H9 (cell line): ENCODE data around the gene GRID1. TPM values are rescaled to one million over a fixed set of nuclear protein-coding genes. Genes with fewer than 3 reads are reported as not detected.

Experiments
- DNase-seq: peaks from one replicate; pipeline ENCODE4 v3.0.0-alpha.2; 2017
- H2AFZ ChIP-seq: one replicate; pipeline ENCODE4 v1.6.1; 2013; ENCODE audit warnings: mild to moderate bottlenecking, low read length, control low read depth, moderate library complexity
- H2AK5ac ChIP-seq: 2 replicates; pipeline ENCODE4 v1.6.1; 2013; ENCODE audit warnings: low read length, control low read depth, mixed read lengths; ENCODE audit not compliant: insufficient read length
- H2BK120ac ChIP-seq: one replicate; pipeline ENCODE4 v1.6.1; 2013; ENCODE audit warnings: low read depth, mild to moderate bottlenecking, low read length, control low read depth, inconsistent platforms; ENCODE audit not compliant: poor library complexity, severe bottlenecking
- H2BK12ac ChIP-seq: 2 replicates; pipeline ENCODE4 v1.6.1; 2013; ENCODE audit warnings: low read length, control low read depth, mixed read lengths, low read depth; ENCODE audit not compliant: insufficient read length
- H2BK15ac ChIP-seq: 2 replicates; pipeline ENCODE4 v1.6.1; 2013; ENCODE audit warnings: low read depth, low read length, control low read depth
- H2BK20ac ChIP-seq: one replicate; pipeline ENCODE4 v1.6.1; 2013; ENCODE audit warnings: low read depth, mild to moderate bottlenecking, low read length, control low read depth, inconsistent platforms; ENCODE audit not compliant: poor library complexity, severe bottlenecking
- H2BK5ac ChIP-seq: 2 replicates; pipeline ENCODE4 v1.6.1; 2013; ENCODE audit warnings: low read length, control low read depth, mixed read lengths; ENCODE audit not compliant: insufficient read length
- H3K14ac ChIP-seq: 2 replicates; pipeline ENCODE4 v1.6.1; 2013; ENCODE audit warnings: low read length, control low read depth; ENCODE audit not compliant: insufficient read depth
- H3K18ac ChIP-seq: 2 replicates; pipeline ENCODE4 v1.6.1; 2013; ENCODE audit warnings: low read depth, mild to moderate bottlenecking, mixed read lengths, low read length, control low read depth; ENCODE audit not compliant: insufficient read length
- H3K23ac ChIP-seq: 2 replicates; pipeline ENCODE4 v1.6.1; 2013; ENCODE audit warnings: low read length, control low read depth, mixed read lengths, low read depth; ENCODE audit not compliant: insufficient read length
- H3K23me2 ChIP-seq: 2 replicates; pipeline ENCODE4 v1.6.1; 2013; ENCODE audit warnings: low read depth, mild to moderate bottlenecking, mixed read lengths, low read length, control low read depth; ENCODE audit not compliant: insufficient read length, poor library complexity, severe bottlenecking
- H3K27ac ChIP-seq: 2 replicates; pipeline ENCODE4 v1.5.1; 2013; ENCODE audit warnings: low read length, control low read depth, mixed read lengths, low read depth; ENCODE audit not compliant: insufficient read length
- H3K27me3 ChIP-seq: 2 replicates; pipeline ENCODE4 v1.6.1; 2013; ENCODE audit warnings: low read length, control low read depth, inconsistent platforms; ENCODE audit not compliant: insufficient read depth
- H3K4ac ChIP-seq: 2 replicates; pipeline ENCODE4 v1.6.1; 2013; ENCODE audit warnings: low read depth, mild to moderate bottlenecking, control low read depth, inconsistent platforms, low read length, moderate library complexity
- H3K4me1 ChIP-seq: 2 replicates; pipeline ENCODE4 v1.6.1; 2013; ENCODE audit warnings: low read length, control low read depth, inconsistent platforms; ENCODE audit not compliant: insufficient read depth
- H3K4me2 ChIP-seq: 2 replicates; pipeline ENCODE4 v1.6.1; 2013; ENCODE audit warnings: low read length, control low read depth, mixed read lengths; ENCODE audit not compliant: insufficient read length, insufficient read depth
- H3K56ac ChIP-seq: 2 replicates; pipeline ENCODE4 v1.6.1; 2013; ENCODE audit warnings: low read depth, mild to moderate bottlenecking, mixed read lengths, low read length, control low read depth; ENCODE audit not compliant: insufficient read length
- H3K79me1 ChIP-seq: 2 replicates; pipeline ENCODE4 v1.6.1; 2013; ENCODE audit warnings: low read depth, mild to moderate bottlenecking, moderate library complexity, low read length, control low read depth, inconsistent platforms; ENCODE audit not compliant: insufficient read depth, poor library complexity, severe bottlenecking
- H3K79me2 ChIP-seq: 2 replicates; pipeline ENCODE4 v1.6.1; 2013; ENCODE audit warnings: low read length, control low read depth, inconsistent platforms; ENCODE audit not compliant: insufficient read depth
- H3K9ac ChIP-seq: 2 replicates; pipeline ENCODE4 v1.6.1; 2013; ENCODE audit warnings: low read length, control low read depth, mixed read lengths; ENCODE audit not compliant: insufficient read length; ENCODE audit errors: extremely low read depth
- H3K9me3 ChIP-seq: one replicate; pipeline ENCODE4 v1.6.1; 2013; ENCODE audit warnings: low read depth, low read length, inconsistent platforms; ENCODE audit not compliant: control insufficient read depth
- H3T11ph ChIP-seq: one replicate; pipeline ENCODE4 v1.6.1; 2013; ENCODE audit warnings: mild to moderate bottlenecking, low read length, control low read depth, inconsistent platforms
- H4K20me1 ChIP-seq: one replicate; pipeline ENCODE4 v1.6.1; 2013; ENCODE audit not compliant: control insufficient read depth, insufficient read length, insufficient read depth
- H4K5ac ChIP-seq: 2 replicates; pipeline ENCODE4 v1.6.1; 2013; ENCODE audit warnings: low read depth, mild to moderate bottlenecking, mixed read lengths, low read length, control low read depth; ENCODE audit not compliant: insufficient read length
- H4K8ac ChIP-seq: replicated peaks from 2 replicates; pipeline ENCODE4 v1.6.1; 2013; ENCODE audit warnings: low read length, control low read depth, mixed read lengths, low read depth; ENCODE audit not compliant: insufficient read length
- H4K91ac ChIP-seq: 2 replicates; pipeline ENCODE4 v1.6.1; 2013; ENCODE audit warnings: low read depth, mild to moderate bottlenecking, moderate library complexity, mixed read lengths, low read length, control low read depth; ENCODE audit not compliant: insufficient read length
- H3K27ac Mint-ChIP-seq, 3 experiments: 2 replicates in 2 of 3; 3 replicates in 1 of 3; pipeline ENCODE4 v1.8.0; 2020 to 2021; ENCODE audit warnings: mixed read lengths in 3 of 3, mild to moderate bottlenecking in 1 of 3, moderate library complexity in 1 of 3
- H3K27me3 Mint-ChIP-seq: 2 replicates; pipeline ENCODE4 v1.8.0; 2021; ENCODE audit warnings: low read depth, mild to moderate bottlenecking, moderate library complexity, mixed read lengths
- H3K36me3 Mint-ChIP-seq, 3 experiments: 2 replicates in 2 of 3; 3 replicates in 1 of 3; pipeline ENCODE4 v1.8.0; 2020 to 2021; ENCODE audit warnings: low read depth in 3 of 3, mixed read lengths in 3 of 3; ENCODE audit not compliant: insufficient read depth in 1 of 3
- H3K4me1 Mint-ChIP-seq, 2 experiments: 2 replicates each; pipeline ENCODE4 v1.8.0; 2020; ENCODE audit warnings: mixed read lengths in 2 of 2
- H3K4me3 Mint-ChIP-seq, 2 experiments: 2 replicates in 1 of 2; 3 replicates in 1 of 2; pipeline ENCODE4 v1.8.0; 2020 to 2021; ENCODE audit warnings: mild to moderate bottlenecking in 2 of 2, mixed read lengths in 2 of 2, moderate library complexity in 1 of 2
- H3K9me3 Mint-ChIP-seq, 2 experiments: 2 replicates in 1 of 2; 3 replicates in 1 of 2; pipeline ENCODE4 v1.8.0; 2020; ENCODE audit warnings: mild to moderate bottlenecking in 2 of 2, mixed read lengths in 2 of 2, moderate library complexity in 1 of 2
- WGBS: extraction: QIAGEN DNeasy Blood & Tissue Kit; methylation state at CpG from one replicate; pipeline ENCODE4 v1.1.7; 2013; ENCODE audit warnings: missing lambda C conversion rate, low lambda C conversion rate, mixed read lengths; ENCODE audit not compliant: insufficient read length; ENCODE audit errors: extremely low coverage; 5-methylcytosine and 5-hydroxymethylcytosine counted together
- total RNA-seq: library from RNA; stranded (reverse); gene quantifications from 2 replicates; pipeline ENCODE4 v1.2.1, GENCODE V29; 2021
- TF ChIP-seq, protein P1 (sequence below): fragments of 200-600 bp; sonication (generic); conservative IDR thresholded peaks from 3 replicates; pipeline ENCODE4 v1.8.0; 2021; ENCODE audit warnings: antibody characterized with exemption, mild to moderate bottlenecking

Gene GRID1
- total RNA-seq, 1 experiment from 2014 or later, result 0.35 TPM

DNA sequence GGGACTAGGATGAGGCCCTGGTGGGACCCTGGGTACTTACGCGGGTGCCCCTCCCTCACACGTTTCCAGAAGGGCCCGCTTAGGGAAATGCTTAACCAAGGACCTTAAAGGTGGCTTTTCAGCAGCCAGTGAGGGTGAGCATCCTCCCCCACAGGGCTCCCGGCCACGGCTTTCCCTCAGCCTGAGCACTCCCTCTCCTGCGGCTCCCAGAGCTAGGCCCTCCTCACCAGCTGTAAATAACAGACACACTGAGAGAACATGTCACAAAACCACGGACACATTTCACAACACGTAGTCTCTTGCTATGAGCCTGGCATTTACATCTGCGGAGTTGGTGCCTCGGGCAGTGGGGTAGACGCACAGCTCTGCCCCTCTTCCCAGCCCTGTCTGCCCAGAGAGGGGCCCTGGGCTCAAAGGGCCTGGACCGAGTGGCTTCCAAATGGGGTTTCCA, 25.2 kb downstream of the GRID1 start:
- Mint-ChIP-seq H3K27ac (no peak overlapping the region), H3K36me3 (peaks cover 0 to 1% (median 0%) of the 10 kb centered on the region in 3 experiments; a peak in 2 of 7 replicates), H3K9me3 (peaks cover 0 to 3% of the 10 kb centered on the region in 2 experiments; a peak in 2 of 5 replicates), H3K27me3 (peaks cover 1% of the 10 kb centered on the region; the same call in 1 of the 2 replicates), H3K4me3 (no peak overlapping the region), H3K4me1 (peaks cover 22 to 31% of the 10 kb centered on the region in 2 experiments)
- H3K56ac ChIP-seq, result no peak overlapping the region
- no CpG with 5 or more reads among the region's 13 CpGs for WGBS
- H3K27ac ChIP-seq, result no peak overlapping the region
- no peak overlapping the region for H2BK120ac ChIP-seq
- H3K9me3 ChIP-seq, result no peaks in the 10 kb centered on the region
- H3K79me2 ChIP-seq, result no peaks in the 10 kb centered on the region
- no peak overlapping the region for H2BK20ac ChIP-seq
- TF ChIP-seq, protein P1, sequence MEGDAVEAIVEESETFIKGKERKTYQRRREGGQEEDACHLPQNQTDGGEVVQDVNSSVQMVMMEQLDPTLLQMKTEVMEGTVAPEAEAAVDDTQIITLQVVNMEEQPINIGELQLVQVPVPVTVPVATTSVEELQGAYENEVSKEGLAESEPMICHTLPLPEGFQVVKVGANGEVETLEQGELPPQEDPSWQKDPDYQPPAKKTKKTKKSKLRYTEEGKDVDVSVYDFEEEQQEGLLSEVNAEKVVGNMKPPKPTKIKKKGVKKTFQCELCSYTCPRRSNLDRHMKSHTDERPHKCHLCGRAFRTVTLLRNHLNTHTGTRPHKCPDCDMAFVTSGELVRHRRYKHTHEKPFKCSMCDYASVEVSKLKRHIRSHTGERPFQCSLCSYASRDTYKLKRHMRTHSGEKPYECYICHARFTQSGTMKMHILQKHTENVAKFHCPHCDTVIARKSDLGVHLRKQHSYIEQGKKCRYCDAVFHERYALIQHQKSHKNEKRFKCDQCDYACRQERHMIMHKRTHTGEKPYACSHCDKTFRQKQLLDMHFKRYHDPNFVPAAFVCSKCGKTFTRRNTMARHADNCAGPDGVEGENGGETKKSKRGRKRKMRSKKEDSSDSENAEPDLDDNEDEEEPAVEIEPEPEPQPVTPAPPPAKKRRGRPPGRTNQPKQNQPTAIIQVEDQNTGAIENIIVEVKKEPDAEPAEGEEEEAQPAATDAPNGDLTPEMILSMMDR, result no peak
- no peaks in the 10 kb centered on the region for H3K79me1 ChIP-seq
- no peak overlapping the region for H3K23ac ChIP-seq
- peaks cover 2% of the 10 kb centered on the region; the same call in 1 of the 2 replicates for H3K4me1 ChIP-seq
- no peak overlapping the region for H3K18ac ChIP-seq
- no peak for DNase-seq
- no peak overlapping the region for H2AFZ ChIP-seq
- no peaks in the 10 kb centered on the region for H4K20me1 ChIP-seq
- no peak overlapping the region for H2AK5ac ChIP-seq
- no peaks in the 10 kb centered on the region for H3K27me3 ChIP-seq
- no peak overlapping the region for H3K14ac ChIP-seq
- no peak overlapping the region for H4K8ac ChIP-seq
- no peak overlapping the region for H3K4ac ChIP-seq
- no peak overlapping the region for H4K5ac ChIP-seq
- no peak overlapping the region for H4K91ac ChIP-seq
- no peak overlapping the region for H2BK12ac ChIP-seq
- H3K9ac ChIP-seq, result no peak overlapping the region
- H3K23me2 ChIP-seq, result no peaks in the 10 kb centered on the region
- no peak overlapping the region for H2BK15ac ChIP-seq
- no peak overlapping the region for H3T11ph ChIP-seq
- H3K4me2 ChIP-seq, result no peak overlapping the region
- H2BK5ac ChIP-seq, result no peak overlapping the region
